ENCODE results near the gene ADAM23.

The ADAM23 gene

GRCh38 chr2:206557321-206557720 lies 114.0 kb downstream of the ADAM23 start:
- Histone ChIP-seq H3K79me2 (ENCODE audit: insufficient read depth, low read length) (no peaks in the 10 kb centered on the region), H3K4me2 (ENCODE audit: low read length) (no peak overlapping the region), H3F3A (ENCODE audit: insufficient read depth, low read length) (no peaks in the 10 kb centered on the region), H3K9me2 (ENCODE audit: low read depth, low read length) (no peaks in the 10 kb centered on the region), H3K4me3 (ENCODE audit: low read depth, low read length, poor library complexity, severe bottlenecking) (no peak overlapping the region), H4K20me1 (ENCODE audit: insufficient read depth, low read length) (no peaks in the 10 kb centered on the region), H2AFZ (ENCODE audit: low read length) (no peak overlapping the region), H3K9ac (ENCODE audit: low read length) (no peak overlapping the region), H3K27me3 (ENCODE audit: insufficient read depth, low read length) (no peaks in the 10 kb centered on the region), H3K9me3 (ENCODE audit: low read length) (no peaks in the 10 kb centered on the region), H3K27ac (ENCODE audit: low read depth, low read length, poor library complexity, severe bottlenecking) (no peak overlapping the region), H3K36me3 (ENCODE audit: insufficient read depth, low read length) (no peaks in the 10 kb centered on the region), H3K4me1 (ENCODE audit: insufficient read depth, low read length, severe bottlenecking) (no peaks in the 10 kb centered on the region)
- TF ChIP-seq CTCF (IDR thresholded peaks at IDR 0.05; ENCODE audit: low read length) (no peak), EZH2 (IDR thresholded peaks at IDR 0.05; ENCODE audit: borderline replicate concordance, low read length) (no peak)

- Histone ChIP-seq H3K27me3 (ENCODE audit: insufficient read depth, low read length) (no peaks in the 10 kb centered on the region), H3K27ac (ENCODE audit: low read depth, low read length, poor library complexity, severe bottlenecking) (no peak overlapping the region), H4K20me1 (ENCODE audit: insufficient read depth, low read length) (no peaks in the 10 kb centered on the region), H3K4me1 (ENCODE audit: insufficient read depth, low read length, severe bottlenecking) (no peaks in the 10 kb centered on the region), H3K4me2 (ENCODE audit: low read length) (no peak overlapping the region), H3K36me3 (ENCODE audit: insufficient read depth, low read length) (no peaks in the 10 kb centered on the region), H3K4me3 (ENCODE audit: low read depth, low read length, poor library complexity, severe bottlenecking) (no peak overlapping the region), H3K79me2 (ENCODE audit: insufficient read depth, low read length) (no peaks in the 10 kb centered on the region), H3K9me3 (ENCODE audit: low read length) (no peaks in the 10 kb centered on the region), H3F3A (ENCODE audit: insufficient read depth, low read length) (no peaks in the 10 kb centered on the region), H3K9ac (ENCODE audit: low read length) (no peak overlapping the region), H2AFZ (ENCODE audit: low read length) (no peak overlapping the region), H3K9me2 (ENCODE audit: low read depth, low read length) (no peaks in the 10 kb centered on the region)
- TF ChIP-seq CTCF (IDR thresholded peaks at IDR 0.05; ENCODE audit: low read length): no peak
- TF ChIP-seq EZH2 (IDR thresholded peaks at IDR 0.05; ENCODE audit: borderline replicate concordance, low read length): no peak
Observed at GRCh38 chr2:206558492-206558891, 115.2 kb downstream of the ADAM23 start.

GRCh38 chr2:206561962-206562361 lies 118.6 kb downstream of the ADAM23 start:
- no peaks in the 10 kb centered on the region for H3K9me3 ChIP-seq (ENCODE audit: low read length)
- H3K4me2 ChIP-seq (ENCODE audit: low read length): no peak overlapping the region
- no peak overlapping the region for H2AFZ ChIP-seq (ENCODE audit: low read length)
- no peaks in the 10 kb centered on the region for H3K9me2 ChIP-seq (ENCODE audit: low read depth, low read length)
- no peaks in the 10 kb centered on the region for H3K27me3 ChIP-seq (ENCODE audit: insufficient read depth, low read length)
- H3K27ac ChIP-seq (ENCODE audit: low read depth, low read length, poor library complexity, severe bottlenecking): no peak overlapping the region
- H3K79me2 ChIP-seq (ENCODE audit: insufficient read depth, low read length): no peaks in the 10 kb centered on the region
- no peak for TF ChIP-seq CTCF (IDR thresholded peaks at IDR 0.05; ENCODE audit: low read length)
- no peak for TF ChIP-seq EZH2 (IDR thresholded peaks at IDR 0.05; ENCODE audit: borderline replicate concordance, low read length)
- no peaks in the 10 kb centered on the region for H3K4me1 ChIP-seq (ENCODE audit: insufficient read depth, low read length, severe bottlenecking)
- no peaks in the 10 kb centered on the region for H3K36me3 ChIP-seq (ENCODE audit: insufficient read depth, low read length)
- no peaks in the 10 kb centered on the region for H3F3A ChIP-seq (ENCODE audit: insufficient read depth, low read length)
- H3K4me3 ChIP-seq (ENCODE audit: low read depth, low read length, poor library complexity, severe bottlenecking): no peak overlapping the region
- H3K9ac ChIP-seq (ENCODE audit: low read length): no peak overlapping the region
- H4K20me1 ChIP-seq (ENCODE audit: insufficient read depth, low read length): no peaks in the 10 kb centered on the region
